NB4 (cell line): ENCODE data around the gene CSMD2.

Source experiments
- DNase-seq: peaks from one replicate; pipeline ENCODE4 v3.0.0; 2010; ENCODE audit warnings: low read depth
- H3K4me3 ChIP-seq: one replicate; pipeline ENCODE4 v1.5.1; 2011; ENCODE audit warnings: mild to moderate bottlenecking, low read depth, low read length, moderate library complexity
- MAX ChIP-seq: IDR thresholded peaks from 2 replicates; pipeline ENCODE4 v1.6.1; 2011; ENCODE audit warnings: low read depth, low read length
- MYC ChIP-seq: IDR thresholded peaks from 2 replicates; pipeline ENCODE4 v1.6.1; 2011; ENCODE audit warnings: low read depth, low read length
- POLR2A ChIP-seq: IDR thresholded peaks from 2 replicates; pipeline ENCODE4 v1.6.1; 2011; ENCODE audit warnings: mild to moderate bottlenecking; ENCODE audit not compliant: insufficient read length; ENCODE audit errors: extremely low read depth
- TF ChIP-seq, protein P1 (sequence below): IDR thresholded peaks from one replicate; pipeline ENCODE4 v1.5.1; 2012; ENCODE audit warnings: low read depth, low read length

CSMD2 gene

DNA sequence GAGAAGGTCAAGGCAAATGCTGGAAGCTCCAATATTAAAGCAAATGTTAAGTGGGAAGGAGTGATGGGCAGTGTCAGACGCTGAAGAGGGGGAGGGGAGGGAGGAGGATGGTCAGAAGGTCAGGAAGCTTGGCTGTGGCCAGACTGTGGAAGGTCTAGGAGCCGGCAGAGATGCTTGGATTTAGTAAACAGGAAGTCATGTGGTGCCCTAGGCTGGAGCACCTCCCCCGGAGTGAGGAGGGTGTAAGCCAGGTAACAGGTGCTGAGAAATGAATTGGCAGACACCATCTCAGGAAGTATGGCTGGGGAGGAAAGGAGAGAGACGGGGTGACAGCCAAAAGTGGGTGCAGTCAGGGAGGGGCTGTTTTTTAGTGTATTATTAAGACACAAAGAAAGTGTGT, 17.7 kb downstream of the CSMD2 start:
- H3K4me3 ChIP-seq, result no peak overlapping the region
- DNase-seq, result no peak
- TF ChIP-seq MAX (no peak), POLR2A (no peak), MYC (no peak)
- TF ChIP-seq, protein P1, sequence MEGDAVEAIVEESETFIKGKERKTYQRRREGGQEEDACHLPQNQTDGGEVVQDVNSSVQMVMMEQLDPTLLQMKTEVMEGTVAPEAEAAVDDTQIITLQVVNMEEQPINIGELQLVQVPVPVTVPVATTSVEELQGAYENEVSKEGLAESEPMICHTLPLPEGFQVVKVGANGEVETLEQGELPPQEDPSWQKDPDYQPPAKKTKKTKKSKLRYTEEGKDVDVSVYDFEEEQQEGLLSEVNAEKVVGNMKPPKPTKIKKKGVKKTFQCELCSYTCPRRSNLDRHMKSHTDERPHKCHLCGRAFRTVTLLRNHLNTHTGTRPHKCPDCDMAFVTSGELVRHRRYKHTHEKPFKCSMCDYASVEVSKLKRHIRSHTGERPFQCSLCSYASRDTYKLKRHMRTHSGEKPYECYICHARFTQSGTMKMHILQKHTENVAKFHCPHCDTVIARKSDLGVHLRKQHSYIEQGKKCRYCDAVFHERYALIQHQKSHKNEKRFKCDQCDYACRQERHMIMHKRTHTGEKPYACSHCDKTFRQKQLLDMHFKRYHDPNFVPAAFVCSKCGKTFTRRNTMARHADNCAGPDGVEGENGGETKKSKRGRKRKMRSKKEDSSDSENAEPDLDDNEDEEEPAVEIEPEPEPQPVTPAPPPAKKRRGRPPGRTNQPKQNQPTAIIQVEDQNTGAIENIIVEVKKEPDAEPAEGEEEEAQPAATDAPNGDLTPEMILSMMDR, result no peak

GRCh38 chr1:34144766-34145165, 20.3 kb downstream of the CSMD2 start:
- H3K4me3 ChIP-seq, result no peak overlapping the region
- TF ChIP-seq MAX, result no peak
- TF ChIP-seq, protein P1, result no peak
- TF ChIP-seq POLR2A, result no peak
- TF ChIP-seq MYC, result no peak
- no peak for DNase-seq

- H3K4me3 ChIP-seq, result no peak overlapping the region
- TF ChIP-seq MYC (no peak), POLR2A (no peak), MAX (no peak)
- TF ChIP-seq, protein P1, result no peak
- no peak for DNase-seq
Measured at GRCh38 chr1:34143975-34144374, 21.1 kb downstream of the CSMD2 start.

DNA sequence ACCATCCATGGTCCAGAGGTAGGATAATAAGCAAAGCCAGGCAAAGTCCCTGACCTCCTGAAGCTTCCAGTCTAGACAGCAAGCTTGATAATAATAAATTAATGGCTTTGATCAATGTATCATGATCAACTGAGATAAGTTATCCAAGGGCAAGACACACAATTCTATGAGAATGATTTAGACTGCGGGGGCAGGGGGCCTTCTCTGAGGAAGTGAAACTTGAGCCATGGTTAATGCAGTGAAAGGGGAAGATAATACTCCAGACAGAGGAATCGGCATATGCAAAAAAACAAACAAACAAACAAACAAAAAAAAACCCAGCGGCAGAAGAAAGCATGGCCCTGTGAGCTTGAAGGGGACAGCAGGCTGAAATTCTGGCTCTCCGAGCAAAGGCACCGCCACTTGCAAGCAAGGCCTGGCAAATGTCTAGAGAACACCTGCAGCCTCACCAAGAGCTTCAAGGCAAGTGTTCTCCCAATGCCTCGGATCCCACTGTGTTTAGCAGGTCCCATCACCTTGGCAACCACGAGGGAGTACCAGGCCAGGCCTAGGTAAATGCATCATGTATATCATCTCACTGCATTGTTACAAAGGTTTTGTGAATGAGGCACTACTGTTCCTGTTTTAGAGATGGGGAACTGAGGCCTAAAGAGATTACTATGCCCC, 24.9 kb downstream of the CSMD2 start:
- DNase-seq, result no peak
- TF ChIP-seq MAX (no peak), MYC (no peak)
- TF ChIP-seq, protein P1, result no peak
- no peak overlapping the region for H3K4me3 ChIP-seq

- H3K4me3 ChIP-seq, result no peak overlapping the region
- TF ChIP-seq, protein P1, result no peak
- no peak for TF ChIP-seq MAX
- TF ChIP-seq POLR2A, result no peak
- no peak for TF ChIP-seq MYC
Measured at GRCh38 chr1:34137411-34137810, 27.6 kb downstream of the CSMD2 start.

GRCh38 chr1:34132161-34132420, 32.9 kb downstream of the CSMD2 start:
- DNase-seq, result no peak
- no peak overlapping the region for H3K4me3 ChIP-seq
- TF ChIP-seq, protein P1, result no peak
- TF ChIP-seq POLR2A, result no peak
- TF ChIP-seq MAX, result no peak
- TF ChIP-seq MYC, result no peak

More at GRCh38 chr1:34137411-34137810, 27.6 kb downstream of the CSMD2 start:
- DNase-seq, result no peak
